ENCODE results near the gene FOXK1. TPM values are rescaled to one million over a fixed set of nuclear protein-coding genes. Genes with fewer than 3 reads are reported as not detected.
A peak's percentile ranks its signal among the peaks of the same experiment; 100 is the strongest.
"Not testable (repeated sequence)": the region's sequence is repeated elsewhere in the genome, so short reads cannot be mapped to it uniquely, and the experiment has no call there.

The FOXK1 gene
- total and polyA plus RNA-seq, 12 donors, result 4.8 to 63.1 (median 36.1) TPM

GRCh38 chr7:4683884-4684565, 1.9 kb downstream of the FOXK1 start:
- Histone ChIP-seq H3K27me3 (no peaks in the 10 kb centered on the region), H3K9me3 (replicated peaks in 1 of 3) (no peaks in the 10 kb centered on the region), H3K27ac (peak overlapping the region; percentile 82 to 97 (median 96)), H3K4me1 (replicated peaks in 1 of 2) (peaks cover 19 to 51% of the 10 kb centered on the region in 2 donors), H3K4me3 (peak overlapping the region in 3 of 4 donors; percentile 41 to 98 (median 70)), H3K36me3 (replicated peaks in 1 of 2) (no peaks in the 10 kb centered on the region)
- intact Hi-C loops (cut with DNase I), result loop anchor here (5.0 kb wide), 3 partner anchors 42 to 68 kb away; no protein-coding TSS in a partner anchor
- TF ChIP-seq CTCF (IDR thresholded peaks at IDR 0.05) (peak in 4 of 6 experiments; percentile 11 to 38 (median 20)), POLR2A (IDR thresholded peaks at IDR 0.05) (peak in 1 of 2 donors; percentile 75)
- peak; percentile 80 to 92 (median 88) for DNase-seq
- WGBS, 4 donors, result 0 to 1% (median 1%) methylated on average over 11 to 16 of the region's 16 CpGs

- 35 to 59% (median 49%) methylated on average over 9 of the region's 9 CpGs for WGBS, 4 donors
- peak overlapping the region; percentile 82 to 97 (median 96) for H3K27ac ChIP-seq
- H3K4me1 ChIP-seq (replicated peaks in 1 of 2), result peaks cover 23 to 53% of the 10 kb centered on the region in 2 donors
- no peak for DNase-seq
- H3K36me3 ChIP-seq (replicated peaks in 1 of 2), result no peaks in the 10 kb centered on the region
- H3K9me3 ChIP-seq (replicated peaks in 1 of 3), result no peaks in the 10 kb centered on the region
- H3K27me3 ChIP-seq, result no peaks in the 10 kb centered on the region
- peak overlapping the region in 1 of 4 donors; percentile 98 for H3K4me3 ChIP-seq
- intact Hi-C loops (cut with DNase I), result loop anchor here (5.0 kb wide), 3 partner anchors 43 to 67 kb away; no protein-coding TSS in a partner anchor
- TF ChIP-seq CTCF (IDR thresholded peaks at IDR 0.05), result no peak
Measured at GRCh38 chr7:4684846-4685245, 2.8 kb downstream of the FOXK1 start.

- H3K4me3 ChIP-seq; DNase-seq; H3K9me3 ChIP-seq (replicated peaks in 1 of 3); H3K27me3 ChIP-seq; intact Hi-C loops (cut with DNase I); H3K36me3 ChIP-seq (replicated peaks in 1 of 2): not testable (repeated sequence)
- WGBS, 4 donors, result 90 to 95% (median 90%) methylated on average over 10 of the region's 10 CpGs
- Histone ChIP-seq H3K27ac (peak overlapping the region in 4 of 5 donors; percentile 23 to 97 (median 63)), H3K4me1 (replicated peaks in 1 of 2) (peaks cover 26 to 61% of the 10 kb centered on the region in 2 donors)
Measured at GRCh38 chr7:4685676-4686075, 3.6 kb downstream of the FOXK1 start.

GRCh38 chr7:4687956-4688355, 5.9 kb downstream of the FOXK1 start:
- intact Hi-C loops (cut with DNase I), result no loop called here
- Histone ChIP-seq H3K4me3 (no peak overlapping the region), H3K27ac (no peak overlapping the region), H3K36me3 (replicated peaks in 1 of 2) (no peaks in the 10 kb centered on the region), H3K9me3 (replicated peaks in 1 of 3) (no peaks in the 10 kb centered on the region), H3K27me3 (no peaks in the 10 kb centered on the region), H3K4me1 (replicated peaks in 1 of 2) (peaks cover 39 to 79% of the 10 kb centered on the region in 2 donors)
- WGBS, 4 donors, result 68 to 80% (median 75%) methylated on average over 3 of the region's 3 CpGs
- DNase-seq, result no peak
- TF ChIP-seq CTCF (IDR thresholded peaks at IDR 0.05), result no peak
- TF ChIP-seq POLR2A (IDR thresholded peaks at IDR 0.05), result no peak

GRCh38 chr7:4689151-4689550, 7.1 kb downstream of the FOXK1 start:
- TF ChIP-seq CTCF (IDR thresholded peaks at IDR 0.05) (no peak), POLR2A (IDR thresholded peaks at IDR 0.05) (no peak)
- intact Hi-C loops (cut with DNase I), result no loop called here
- no peak for DNase-seq

More at GRCh38 chr7:4689151-4689550, 7.1 kb downstream of the FOXK1 start:
- H3K36me3 ChIP-seq (replicated peaks in 1 of 2), result no peaks in the 10 kb centered on the region
- H3K4me1 ChIP-seq (replicated peaks in 1 of 2), result peaks cover 47 to 89% of the 10 kb centered on the region in 2 donors
- H3K27ac ChIP-seq, result no peak overlapping the region
- WGBS, 4 donors, result 77 to 79% (median 77%) methylated on average over 8 to 12 of the region's 12 CpGs
- H3K4me3 ChIP-seq, result no peak overlapping the region
- no peaks in the 10 kb centered on the region for H3K27me3 ChIP-seq
- H3K9me3 ChIP-seq (replicated peaks in 1 of 3), result no peaks in the 10 kb centered on the region

All from adrenal gland (tissue), 12 donors.